GM18502 (cell line): ENCODE measurements around the gene TRPM5.

Experiments used
- ATAC-seq: cut with Tn5 transposase; IDR thresholded peaks from one replicate; pipeline ENCODE4 v1.9.1; 2021; ENCODE audit warnings: mild to moderate bottlenecking; ENCODE audit not compliant: unreplicated experiment, poor library complexity

TRPM5 gene

DNA sequence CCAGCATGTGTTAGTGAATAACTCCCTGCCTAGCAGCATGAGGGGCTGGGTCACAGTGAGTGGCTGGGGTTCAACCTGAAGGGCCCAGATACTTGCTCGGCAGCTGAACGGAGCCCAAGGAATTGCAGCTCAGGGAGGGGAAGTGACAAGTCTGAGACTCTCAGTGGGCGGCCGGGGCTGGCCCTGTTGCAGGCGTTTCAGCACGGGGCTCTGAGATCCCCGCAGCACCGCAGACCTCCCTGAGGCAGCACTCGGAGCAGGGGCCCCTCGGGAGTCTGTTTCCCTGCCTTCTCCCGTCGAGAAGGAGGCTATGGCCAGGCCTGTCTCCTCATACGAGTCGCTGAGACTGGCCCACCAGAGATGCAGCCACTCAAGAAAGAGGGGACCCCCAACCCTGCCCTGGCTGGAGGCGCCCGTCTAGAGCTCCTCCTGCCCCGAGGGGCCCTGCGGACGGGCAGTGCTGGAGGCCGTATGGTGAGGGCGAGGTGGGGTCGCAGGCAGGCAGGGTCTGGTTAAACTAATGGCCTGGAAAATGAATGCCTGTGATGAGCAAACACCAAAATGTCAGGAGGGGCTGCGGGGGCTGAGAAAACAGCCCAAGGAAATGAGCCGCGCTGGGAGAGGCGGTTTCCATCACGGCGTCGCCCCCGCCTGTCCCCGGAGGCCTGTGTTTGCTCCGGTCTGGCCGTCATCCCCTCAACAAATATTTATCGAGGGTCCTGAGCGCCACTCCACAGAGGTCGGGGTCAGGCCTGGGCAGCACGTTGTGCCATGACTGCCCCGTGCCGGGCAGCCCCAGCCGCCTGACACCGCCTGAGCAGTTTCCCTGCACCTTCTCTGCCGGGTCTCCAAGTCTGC, 34.5 kb downstream of the TRPM5 start:
- no peak for ATAC-seq

DNA sequence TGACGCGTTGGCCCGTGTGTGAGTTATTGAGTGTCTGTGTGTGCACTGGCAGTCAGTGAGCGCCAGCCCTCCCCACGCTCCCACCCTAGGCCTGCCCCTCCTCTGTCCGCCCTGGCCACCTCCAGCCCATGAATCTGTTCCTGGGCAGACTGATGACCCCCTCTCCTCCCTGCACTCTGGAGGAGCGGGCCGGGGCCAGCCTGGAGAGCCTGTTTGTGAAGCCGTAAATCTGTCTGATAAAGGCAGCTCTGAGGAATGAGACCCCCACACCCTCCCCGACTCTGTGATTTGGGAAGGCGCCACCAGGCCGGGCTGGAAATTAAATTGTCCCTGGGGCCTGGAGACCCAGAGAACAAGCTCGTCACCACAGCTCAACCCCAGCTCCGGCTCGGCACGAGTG, 35.2 kb downstream of the TRPM5 start:
- ATAC-seq, result no peak

DNA sequence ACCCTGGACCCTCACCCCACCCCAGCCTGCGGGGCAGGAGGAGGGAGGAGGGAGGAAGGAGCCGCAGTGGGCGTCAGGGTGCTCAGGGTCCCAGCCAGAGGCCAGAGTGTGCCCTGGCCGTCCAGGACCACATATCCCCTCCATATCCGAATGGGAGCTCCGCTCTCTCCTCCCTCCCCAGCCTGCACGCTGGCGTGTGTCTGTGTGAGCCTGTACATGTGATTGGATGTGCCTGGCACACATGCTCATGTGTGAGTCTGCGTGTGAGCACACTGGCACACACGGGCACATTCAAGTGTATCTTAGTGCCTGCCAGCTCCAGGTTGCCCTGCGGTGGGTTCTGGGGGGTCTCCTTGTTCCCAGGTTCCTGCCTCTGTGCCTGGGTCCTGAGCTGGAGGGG, 35.6 kb downstream of the TRPM5 start:
- ATAC-seq, result no peak

DNA sequence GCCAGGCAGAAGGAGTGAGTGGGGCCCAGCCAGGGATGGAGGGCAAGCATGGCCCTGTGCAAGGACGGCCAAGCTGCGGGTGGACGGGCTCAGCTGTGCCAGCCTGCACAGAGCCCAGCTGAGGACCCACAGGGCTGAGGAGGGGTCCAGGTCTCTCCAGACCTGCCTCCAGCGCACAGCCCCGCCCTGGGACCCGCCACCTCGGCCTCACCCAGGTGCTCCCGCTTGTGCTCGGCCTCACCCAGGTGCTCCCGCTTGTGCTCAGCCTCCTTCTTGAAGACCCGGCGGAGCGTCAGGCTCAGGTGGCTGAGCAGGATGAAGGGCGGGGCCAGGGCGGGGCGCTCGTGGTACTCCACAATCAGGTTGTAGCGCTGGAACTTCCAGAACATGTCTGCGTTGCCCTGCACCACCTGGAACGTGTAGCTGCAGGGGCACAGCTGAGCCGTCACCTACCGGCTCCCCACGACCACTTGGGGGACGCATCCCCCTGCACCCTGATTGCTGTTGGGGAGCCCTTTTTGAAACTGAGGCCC, 37.4 kb downstream of the TRPM5 start:
- ATAC-seq, result no peak

DNA sequence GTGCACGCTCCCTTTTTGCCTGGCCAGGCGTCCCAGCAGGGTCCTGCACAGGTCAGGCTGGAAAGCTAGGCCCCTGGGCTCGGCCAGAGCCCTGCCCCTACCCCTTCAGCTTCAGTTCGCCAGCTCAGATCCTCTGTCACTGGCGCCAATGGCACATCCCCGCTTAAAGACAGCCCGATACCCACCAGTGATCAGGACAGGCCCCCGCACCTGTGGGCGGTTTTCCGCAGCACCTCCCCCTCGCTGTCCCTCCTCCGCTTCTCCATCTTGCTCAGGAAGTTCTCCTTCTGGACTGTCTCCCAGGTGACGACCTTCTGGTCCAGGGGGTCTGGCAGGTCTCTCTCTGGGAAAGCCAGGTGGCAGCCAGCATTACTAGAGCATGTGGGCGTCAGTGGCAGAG, 37.9 kb downstream of the TRPM5 start:
- ATAC-seq, result no peak

- ATAC-seq, result no peak
Observed at GRCh38 chr11:2404735-2405196, 39.5 kb downstream of the TRPM5 start.

DNA sequence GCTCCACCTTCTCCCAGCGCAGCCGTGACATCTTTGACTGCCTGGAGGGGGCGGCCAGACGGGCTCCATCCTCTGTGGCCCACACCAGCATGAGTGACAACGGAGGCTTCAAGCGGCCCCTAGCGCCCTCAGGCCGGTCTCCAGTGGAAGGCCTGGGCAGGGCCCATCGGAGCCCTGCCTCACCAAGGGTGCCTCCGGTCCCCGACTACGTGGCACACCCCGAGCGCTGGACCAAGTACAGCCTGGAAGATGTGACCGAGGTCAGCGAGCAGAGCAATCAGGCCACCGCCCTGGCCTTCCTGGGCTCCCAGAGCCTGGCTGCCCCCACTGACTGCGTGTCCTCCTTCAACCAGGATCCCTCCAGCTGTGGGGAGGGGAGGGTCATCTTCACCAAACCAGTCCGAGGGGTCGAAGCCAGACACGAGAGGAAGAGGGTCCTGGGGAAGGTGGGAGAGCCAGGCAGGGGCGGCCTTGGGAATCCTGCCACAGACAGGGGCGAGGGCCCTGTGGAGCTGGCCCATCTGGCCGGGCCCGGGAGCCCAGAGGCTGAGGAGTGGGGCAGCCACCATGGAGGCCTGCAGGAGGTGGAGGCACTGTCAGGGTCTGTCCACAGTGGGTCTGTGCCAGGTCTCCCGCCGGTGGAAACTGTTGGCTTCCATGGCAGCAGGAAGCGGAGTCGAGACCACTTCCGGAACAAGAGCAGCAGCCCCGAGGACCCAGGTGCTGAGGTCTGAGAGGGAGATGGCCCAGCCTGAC, 41.2 kb downstream of the TRPM5 start:
- ATAC-seq, result no peak

GRCh38 chr11:2402106-2402505, 42.2 kb downstream of the TRPM5 start:
- ATAC-seq, result no peak

GRCh38 chr11:2401436-2401984, 42.8 kb downstream of the TRPM5 start:
- no peak for ATAC-seq

DNA sequence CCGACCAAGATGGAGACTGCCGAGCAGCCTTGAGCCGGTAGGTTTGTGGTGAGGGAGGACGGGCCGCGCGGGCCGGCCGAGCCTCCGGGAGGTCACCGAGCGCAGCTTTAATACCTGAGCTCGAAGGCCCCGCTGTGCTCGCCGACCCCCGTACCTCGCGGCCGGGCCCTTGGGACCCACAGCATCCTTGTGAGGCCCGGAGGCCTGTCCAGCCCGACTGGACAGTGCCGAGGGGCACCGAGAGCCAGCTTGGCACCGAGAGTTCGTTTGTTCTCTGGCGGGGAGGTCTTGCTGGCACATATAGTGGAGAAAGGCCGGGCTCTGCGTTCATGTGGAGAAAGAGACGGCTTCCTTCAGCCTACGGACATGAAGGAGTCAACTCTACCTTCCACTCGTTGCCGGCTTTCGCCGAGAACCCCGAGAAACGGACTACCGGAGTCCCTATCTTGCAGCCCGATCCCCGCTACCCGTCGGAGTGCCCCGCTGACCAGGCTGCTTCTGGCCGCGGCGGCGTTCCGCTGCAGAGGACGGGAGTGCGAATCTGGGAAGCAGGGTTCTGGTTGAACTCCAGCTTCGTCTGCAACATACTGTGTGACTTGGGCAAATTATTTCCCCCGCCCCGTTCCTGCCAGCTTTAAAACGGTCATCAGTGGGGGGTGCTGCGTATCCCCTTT, 43.4 kb downstream of the TRPM5 start:
- no peak for ATAC-seq

DNA sequence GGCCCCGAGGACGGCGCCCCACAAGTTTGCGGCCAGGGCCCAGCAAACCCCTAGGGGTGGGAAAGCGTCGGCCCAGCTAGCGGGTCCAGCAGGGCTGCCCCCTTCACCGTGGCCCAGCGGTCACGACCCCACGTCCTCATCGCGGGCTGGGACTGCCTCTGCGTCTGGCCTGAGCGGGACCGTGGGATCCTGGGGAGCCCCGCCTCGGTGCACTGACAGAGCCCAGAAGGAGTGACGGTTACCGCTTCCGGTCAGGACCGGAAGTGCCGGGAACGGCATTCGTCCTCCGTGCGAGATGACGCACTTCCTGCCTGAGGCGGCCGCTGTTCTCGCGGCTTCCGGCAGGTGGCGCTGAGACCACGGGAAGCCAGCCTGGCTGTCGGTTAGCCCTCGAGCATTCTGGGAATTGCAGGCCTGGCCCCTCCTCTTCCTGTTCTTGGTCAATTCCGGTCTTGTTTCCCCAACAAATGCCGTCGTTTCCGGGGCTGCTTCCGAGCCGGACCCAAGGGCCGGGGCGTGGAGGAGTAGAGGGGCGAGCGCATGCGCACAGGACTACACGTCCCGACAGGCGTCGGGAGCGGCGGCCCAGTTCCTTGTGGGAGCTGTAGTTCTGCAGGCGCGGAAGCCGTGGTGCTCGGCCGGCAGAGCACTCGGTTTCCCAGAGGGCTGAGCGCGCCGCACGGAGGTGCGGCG, 44.1 kb downstream of the TRPM5 start, which contains the start of gene TSSC4:
TSS of gene TSSC4 (plus strand) at position 682 of the 693 bp plus-strand sequence. CDS start 1,884 bp downstream, outside the sequence.
- peak; percentile 79 for ATAC-seq

GRCh38 chr11:2399488-2400068, 44.7 kb downstream of the TRPM5 start:
- peak; percentile 3 for ATAC-seq

GRCh38 chr11:2398664-2399355, 45.5 kb downstream of the TRPM5 start:
- ATAC-seq, result no peak

GRCh38 chr11:2397005-2397404, 47.3 kb downstream of the TRPM5 start:
- no peak for ATAC-seq

DNA sequence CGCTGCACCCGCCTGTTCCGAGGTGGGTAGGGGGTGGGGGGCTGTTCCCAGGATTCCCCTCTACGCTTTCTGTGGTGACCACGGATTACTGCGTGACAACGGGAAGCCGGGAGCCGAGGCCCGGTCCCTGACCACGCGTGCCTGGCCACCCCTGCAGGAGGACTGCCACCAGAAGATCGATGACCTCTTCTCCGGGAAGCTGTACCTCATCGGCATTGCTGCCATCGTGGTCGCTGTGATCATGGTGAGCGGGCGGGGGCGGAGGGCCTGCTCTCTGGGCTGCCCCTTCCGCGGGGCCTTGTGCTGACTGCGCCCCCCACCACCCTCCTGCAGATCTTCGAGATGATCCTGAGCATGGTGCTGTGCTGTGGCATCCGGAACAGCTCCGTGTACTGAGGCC, 47.8 kb downstream of the TRPM5 start:
- no peak for ATAC-seq

DNA sequence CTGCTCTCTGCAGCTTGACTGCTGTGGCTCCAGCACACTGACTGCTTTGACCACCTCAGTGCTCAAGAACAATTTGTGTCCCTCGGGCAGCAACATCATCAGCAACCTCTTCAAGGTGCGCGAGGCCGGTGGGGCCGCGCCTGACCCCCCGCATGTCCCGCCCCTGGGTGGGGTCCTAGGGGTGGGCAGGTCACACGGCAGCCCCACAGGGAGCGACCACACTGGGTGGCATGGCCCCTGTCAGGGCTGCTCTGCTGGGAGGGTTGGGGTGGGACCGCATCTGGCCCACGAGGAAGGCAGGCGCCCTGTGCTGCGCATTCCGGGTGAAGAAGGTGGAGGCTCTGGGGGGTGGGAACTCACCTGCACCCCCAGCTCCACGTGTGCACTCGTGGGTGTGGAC, 48.5 kb downstream of the TRPM5 start:
- no peak for ATAC-seq

DNA sequence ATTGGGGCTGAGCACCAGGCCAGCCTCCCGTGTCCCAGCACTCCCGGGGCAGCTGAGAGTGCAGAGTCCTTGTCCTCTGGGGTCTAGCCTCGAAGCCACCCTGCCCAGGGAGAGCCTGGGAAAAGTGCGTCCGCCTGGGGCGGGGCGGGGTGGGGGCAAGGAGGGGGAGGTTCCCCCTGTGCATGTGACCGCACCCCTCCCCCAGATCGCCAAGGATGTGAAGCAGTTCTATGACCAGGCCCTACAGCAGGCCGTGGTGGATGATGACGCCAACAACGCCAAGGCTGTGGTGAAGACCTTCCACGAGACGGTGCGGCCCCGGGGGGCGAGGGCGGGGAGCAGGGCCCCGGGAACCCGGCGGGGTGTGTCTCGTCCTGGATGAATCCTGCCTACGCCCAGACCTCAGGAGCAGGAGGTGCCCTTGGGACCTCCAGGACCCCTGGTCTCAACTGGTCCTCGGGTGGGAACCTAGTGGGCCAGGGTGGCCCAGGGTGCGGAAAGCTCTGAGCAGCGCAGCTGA, 49.0 kb downstream of the TRPM5 start:
- ATAC-seq, result no peak

DNA sequence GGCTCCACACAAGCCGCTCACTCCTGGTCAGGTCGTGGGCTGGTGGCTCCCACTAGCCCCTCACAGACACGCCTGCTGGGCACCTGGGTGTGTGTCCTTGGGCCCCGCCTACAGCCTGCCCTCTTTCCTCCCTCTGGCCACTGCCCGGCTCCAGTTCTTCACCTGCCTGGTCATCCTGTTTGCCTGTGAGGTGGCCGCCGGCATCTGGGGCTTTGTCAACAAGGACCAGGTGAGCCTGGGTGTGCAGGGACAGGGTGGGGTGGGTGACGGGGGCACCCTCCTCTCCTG, 49.6 kb downstream of the TRPM5 start:
- no peak for ATAC-seq
